Hepatocyte (in vitro differentiated cells): Measurements from ENCODE around the gene ARHGAP6. TPM values are rescaled to one million over a fixed set of nuclear protein-coding genes. Genes with fewer than 3 reads are reported as not detected.

Experiments
- DNase-seq: peaks from one replicate; pipeline ENCODE4 v3.0.0-alpha.2; 2016; ENCODE audit warnings: low spot score
- H2AFZ ChIP-seq: fragments of 200-600 bp; sonication (generic); 2 replicates; pipeline ENCODE4 v1.6.0; 2016; ENCODE audit warnings: antibody characterized with exemption, mild to moderate bottlenecking
- H3K27ac ChIP-seq: fragments of 200-600 bp; sonication (generic); 2 replicates; pipeline ENCODE4 v1.5.1; 2016; ENCODE audit warnings: mild to moderate bottlenecking
- H3K27me3 ChIP-seq: fragments of 200-600 bp; sonication (generic); 2 replicates; pipeline ENCODE4 v1.6.1; 2016
- H3K36me3 ChIP-seq: fragments of 200-600 bp; sonication (generic); replicated peaks from 2 replicates; pipeline ENCODE4 v1.5.1; 2016; ENCODE audit warnings: low read depth; ENCODE audit not compliant: insufficient read depth
- H3K4me1 ChIP-seq: fragments of 200-600 bp; sonication (generic); 2 replicates; pipeline ENCODE4 v1.5.1; 2016; ENCODE audit warnings: mild to moderate bottlenecking, moderate library complexity; ENCODE audit not compliant: insufficient read depth
- H3K4me2 ChIP-seq: fragments of 200-600 bp; sonication (generic); 2 replicates; pipeline ENCODE4 v1.6.0; 2016
- H3K4me3 ChIP-seq: fragments of 200-600 bp; sonication (generic); 2 replicates; pipeline ENCODE4 v1.5.1; 2016; ENCODE audit warnings: mild to moderate bottlenecking
- H3K79me2 ChIP-seq: fragments of 200-600 bp; sonication (generic); 2 replicates; pipeline ENCODE4 v1.6.0; 2017; ENCODE audit warnings: mild to moderate bottlenecking
- H3K9me2 ChIP-seq: fragments of 200-600 bp; sonication (generic); replicated peaks from 2 replicates; pipeline ENCODE4 v1.6.0; 2017; ENCODE audit warnings: mild to moderate bottlenecking; ENCODE audit not compliant: insufficient read depth
- H3K9me3 ChIP-seq: fragments of 200-600 bp; sonication (generic); 2 replicates; pipeline ENCODE4 v1.5.1; 2016; ENCODE audit warnings: low read depth, mild to moderate bottlenecking
- H4K20me1 ChIP-seq: fragments of 200-600 bp; sonication (generic); 2 replicates; pipeline ENCODE4 v1.6.0; 2016; ENCODE audit warnings: mild to moderate bottlenecking; ENCODE audit not compliant: insufficient read depth, poor library complexity, severe bottlenecking
- EZH2 ChIP-seq: fragments of 200-600 bp; sonication (generic); IDR thresholded peaks from 2 replicates; pipeline ENCODE4 v1.6.1; 2016; ENCODE audit warnings: antibody characterized with exemption, mild to moderate bottlenecking, borderline replicate concordance
- EZH2phosphoT487 ChIP-seq: fragments of 200-600 bp; sonication (generic); IDR thresholded peaks from one replicate; pipeline ENCODE4 v1.6.1; 2018; ENCODE audit warnings: antibody characterized with exemption, mild to moderate bottlenecking, low read depth, moderate library complexity; ENCODE audit not compliant: unreplicated experiment, severe bottlenecking
- WGBS: methylation state at CpG from one replicate; pipeline ENCODE4 v1.1.6; 2016; ENCODE audit warnings: low lambda C conversion rate; ENCODE audit errors: missing lambda C conversion rate; 5-methylcytosine and 5-hydroxymethylcytosine counted together
- polyA plus RNA-seq: library from polyadenylated mRNA; unstranded; fragments of >200 nt; fragmentation: Nextera tagmentation; extraction: Ambion mirVana; gene quantifications from 2 replicates; pipeline ENCODE4 v1.2.1, GENCODE V29; 2016
- total RNA-seq: library from RNA; depleted of rRNA; stranded (reverse); fragments of >200 nt; gene quantifications from 2 replicates; pipeline ENCODE4 v1.2.3, GENCODE V29; 2014
- TF ChIP-seq, protein P1 (sequence below): fragments of 200-600 bp; sonication (generic); IDR thresholded peaks from 2 replicates; pipeline ENCODE4 v1.5.1; 2016; ENCODE audit warnings: antibody characterized with exemption, mild to moderate bottlenecking; ENCODE audit not compliant: poor library complexity

ARHGAP6 gene
- total and polyA plus RNA-seq, 2 experiments from 2014 or later = 4.9 to 6.9 TPM

DNA sequence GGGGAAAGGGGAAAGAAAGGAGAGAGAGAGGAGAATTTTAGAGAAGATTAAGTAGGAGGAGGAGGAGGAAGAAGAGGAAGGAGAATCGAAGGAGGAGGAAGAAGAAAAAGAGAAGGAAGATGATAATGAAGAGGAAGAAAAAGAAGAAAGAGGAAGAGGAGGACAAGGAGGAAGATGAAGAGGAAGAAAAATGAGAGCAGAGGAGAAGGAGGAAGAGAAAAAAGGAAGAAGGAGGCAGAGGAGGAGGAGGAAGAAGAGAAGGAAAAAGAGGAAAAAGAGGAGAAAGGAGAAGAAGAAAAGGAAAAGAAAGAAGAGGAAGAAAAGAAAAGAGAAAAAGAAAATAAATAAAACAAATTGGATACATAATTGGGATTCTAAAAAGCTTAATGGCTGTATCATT lies 181.4 kb downstream of the ARHGAP6 start:
- Histone ChIP-seq H3K79me2 (no peaks in the 10 kb centered on the region), H3K27ac (no peak overlapping the region), H3K27me3 (no peaks in the 10 kb centered on the region), H2AFZ (no peak overlapping the region), H3K9me2 (no peaks in the 10 kb centered on the region), H3K4me3 (no peak overlapping the region), H3K4me1 (no peaks in the 10 kb centered on the region), H3K36me3 (no peaks in the 10 kb centered on the region), H4K20me1 (no peaks in the 10 kb centered on the region), H3K9me3 (no peaks in the 10 kb centered on the region), H3K4me2 (no peak overlapping the region)
- WGBS = 100% methylated on average over 1 of the region's 1 CpG
- DNase-seq = no peak
- TF ChIP-seq EZH2phosphoT487 (no peak), EZH2 (no peak)
- TF ChIP-seq, protein P1, sequence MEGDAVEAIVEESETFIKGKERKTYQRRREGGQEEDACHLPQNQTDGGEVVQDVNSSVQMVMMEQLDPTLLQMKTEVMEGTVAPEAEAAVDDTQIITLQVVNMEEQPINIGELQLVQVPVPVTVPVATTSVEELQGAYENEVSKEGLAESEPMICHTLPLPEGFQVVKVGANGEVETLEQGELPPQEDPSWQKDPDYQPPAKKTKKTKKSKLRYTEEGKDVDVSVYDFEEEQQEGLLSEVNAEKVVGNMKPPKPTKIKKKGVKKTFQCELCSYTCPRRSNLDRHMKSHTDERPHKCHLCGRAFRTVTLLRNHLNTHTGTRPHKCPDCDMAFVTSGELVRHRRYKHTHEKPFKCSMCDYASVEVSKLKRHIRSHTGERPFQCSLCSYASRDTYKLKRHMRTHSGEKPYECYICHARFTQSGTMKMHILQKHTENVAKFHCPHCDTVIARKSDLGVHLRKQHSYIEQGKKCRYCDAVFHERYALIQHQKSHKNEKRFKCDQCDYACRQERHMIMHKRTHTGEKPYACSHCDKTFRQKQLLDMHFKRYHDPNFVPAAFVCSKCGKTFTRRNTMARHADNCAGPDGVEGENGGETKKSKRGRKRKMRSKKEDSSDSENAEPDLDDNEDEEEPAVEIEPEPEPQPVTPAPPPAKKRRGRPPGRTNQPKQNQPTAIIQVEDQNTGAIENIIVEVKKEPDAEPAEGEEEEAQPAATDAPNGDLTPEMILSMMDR = no peak

DNA sequence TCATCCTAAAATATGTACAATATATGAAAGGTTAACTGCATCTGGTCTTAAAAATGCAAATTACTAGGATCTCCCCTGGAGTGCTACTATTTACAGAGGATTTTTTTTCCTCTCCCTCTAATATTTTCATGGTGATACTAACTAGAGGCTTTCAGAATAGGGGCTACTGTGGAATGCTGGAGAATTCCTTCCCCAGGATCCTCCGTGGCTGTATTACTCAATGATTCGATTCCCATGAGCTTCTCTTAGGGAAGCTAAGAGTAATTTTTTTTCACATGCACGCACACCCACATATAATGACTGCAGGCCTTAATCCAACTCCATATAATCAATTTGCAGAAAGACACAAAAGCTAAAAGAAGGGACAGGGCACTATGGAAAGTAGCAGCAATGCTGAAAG lies 184.7 kb downstream of the ARHGAP6 start:
- WGBS = 59% methylated on average over 3 of the region's 3 CpGs
- Histone ChIP-seq H3K4me2 (no peak overlapping the region), H3K36me3 (no peaks in the 10 kb centered on the region), H3K27ac (no peak overlapping the region), H4K20me1 (no peaks in the 10 kb centered on the region), H3K9me2 (no peaks in the 10 kb centered on the region), H3K9me3 (no peaks in the 10 kb centered on the region), H3K27me3 (no peaks in the 10 kb centered on the region), H3K4me3 (no peak overlapping the region), H2AFZ (no peak overlapping the region), H3K4me1 (no peaks in the 10 kb centered on the region), H3K79me2 (no peaks in the 10 kb centered on the region)
- DNase-seq = no peak
- TF ChIP-seq, protein P1 = no peak
- TF ChIP-seq EZH2 (no peak), EZH2phosphoT487 (no peak)

DNA sequence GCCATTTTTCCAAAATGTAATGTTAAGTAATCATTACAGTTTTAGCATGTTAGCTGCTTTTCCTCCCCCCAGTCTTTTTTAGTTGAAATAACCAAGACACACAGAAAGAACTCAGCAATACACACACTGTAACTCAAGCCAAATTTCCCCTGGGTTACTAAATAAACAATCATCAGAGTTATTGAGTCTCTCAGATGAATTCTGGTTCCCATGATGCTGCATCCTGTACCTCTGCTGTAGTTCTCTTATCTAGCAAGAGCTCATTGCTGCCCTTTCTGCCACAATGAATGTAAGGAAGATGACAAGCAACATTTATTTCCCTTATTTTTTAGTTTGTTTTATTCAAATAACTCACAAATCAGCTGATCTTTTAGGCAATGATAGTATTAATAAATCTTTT lies 185.1 kb downstream of the ARHGAP6 start:
- H3K27ac ChIP-seq = no peak overlapping the region
- H2AFZ ChIP-seq = no peak overlapping the region
- H3K4me1 ChIP-seq = no peaks in the 10 kb centered on the region
- TF ChIP-seq, protein P1 = no peak
- TF ChIP-seq EZH2phosphoT487 (no peak), EZH2 (no peak)
- no peak overlapping the region for H3K4me3 ChIP-seq
- H3K27me3 ChIP-seq = no peaks in the 10 kb centered on the region
- no peaks in the 10 kb centered on the region for H3K79me2 ChIP-seq
- no peak overlapping the region for H3K4me2 ChIP-seq
- no peak for DNase-seq
- H3K9me2 ChIP-seq = no peaks in the 10 kb centered on the region
- H3K9me3 ChIP-seq = no peaks in the 10 kb centered on the region
- H3K36me3 ChIP-seq = no peaks in the 10 kb centered on the region
- H4K20me1 ChIP-seq = no peaks in the 10 kb centered on the region

DNA sequence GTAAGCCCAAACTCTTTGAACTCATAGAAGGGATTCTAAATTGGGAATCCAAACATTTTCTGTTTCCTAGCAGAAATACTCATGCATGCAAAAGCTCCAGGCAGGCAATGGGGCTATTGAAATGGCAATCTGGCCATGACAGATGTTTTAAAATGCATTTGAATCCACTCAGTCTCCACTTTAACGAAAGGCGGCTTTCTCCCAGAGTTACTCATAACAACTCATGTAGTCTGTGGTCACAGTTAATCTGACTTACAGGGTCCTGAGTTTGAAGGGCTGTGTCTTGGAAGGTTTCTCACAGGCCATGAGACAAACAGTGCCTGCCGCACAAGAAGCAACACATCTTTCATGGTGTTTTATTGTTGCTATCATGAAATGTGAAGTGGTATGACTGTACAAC lies 186.8 kb downstream of the ARHGAP6 start:
- Histone ChIP-seq H3K4me1 (no peaks in the 10 kb centered on the region), H3K4me3 (no peak overlapping the region), H4K20me1 (no peaks in the 10 kb centered on the region), H3K27ac (no peak overlapping the region), H3K9me2 (no peaks in the 10 kb centered on the region), H3K79me2 (no peaks in the 10 kb centered on the region), H3K4me2 (no peak overlapping the region), H2AFZ (no peak overlapping the region), H3K9me3 (no peaks in the 10 kb centered on the region), H3K36me3 (no peaks in the 10 kb centered on the region), H3K27me3 (no peaks in the 10 kb centered on the region)
- no peak for DNase-seq
- WGBS = 90% methylated on average over 3 of the region's 3 CpGs
- TF ChIP-seq EZH2 (no peak), EZH2phosphoT487 (no peak)
- TF ChIP-seq, protein P1 = no peak
